WTC11 (cell line): ENCODE results near the gene ZNF827.

ENCODE experiments used
- FOXP1 ChIP-seq: sonication (generic); formaldehyde crosslinking; IDR thresholded peaks from 2 replicates; pipeline ENCODE4 v1.8.0; 2022; ENCODE audit warnings: missing genetic modification reagents, mild to moderate bottlenecking, moderate library complexity, borderline replicate concordance
- IRF2 ChIP-seq: sonication (generic); formaldehyde crosslinking; IDR thresholded peaks from 2 replicates; pipeline ENCODE4 v1.8.0; 2022; ENCODE audit warnings: low read depth, missing genetic modification reagents, borderline replicate concordance
- TF ChIP-seq, protein P1 (sequence below): fragments of 200-600 bp; IDR thresholded peaks from 2 replicates; pipeline ENCODE4 v1.8.0; 2022; ENCODE audit warnings: antibody characterized with exemption
- TF ChIP-seq, protein P2 (sequence below): sonication (generic); formaldehyde crosslinking; IDR thresholded peaks from 2 replicates; pipeline ENCODE4 v1.8.0; 2022; ENCODE audit warnings: mild to moderate bottlenecking, missing genetic modification reagents
- TF ChIP-seq, protein P3 (sequence below): sonication (generic); formaldehyde crosslinking; IDR thresholded peaks from 2 replicates; pipeline ENCODE4 v1.8.0; 2023; ENCODE audit warnings: missing genetic modification reagents
- TF ChIP-seq, protein P4 (sequence below): sonication (generic); formaldehyde crosslinking; IDR thresholded peaks from 2 replicates; pipeline ENCODE4 v1.8.0; 2022; ENCODE audit warnings: mild to moderate bottlenecking, missing genetic modification reagents
- TF ChIP-seq, protein P5 (sequence below): sonication (generic); formaldehyde crosslinking; IDR thresholded peaks from 2 replicates; pipeline ENCODE4 v1.8.1; 2022; ENCODE audit warnings: low read depth, missing genetic modification reagents, borderline replicate concordance

DNA sequence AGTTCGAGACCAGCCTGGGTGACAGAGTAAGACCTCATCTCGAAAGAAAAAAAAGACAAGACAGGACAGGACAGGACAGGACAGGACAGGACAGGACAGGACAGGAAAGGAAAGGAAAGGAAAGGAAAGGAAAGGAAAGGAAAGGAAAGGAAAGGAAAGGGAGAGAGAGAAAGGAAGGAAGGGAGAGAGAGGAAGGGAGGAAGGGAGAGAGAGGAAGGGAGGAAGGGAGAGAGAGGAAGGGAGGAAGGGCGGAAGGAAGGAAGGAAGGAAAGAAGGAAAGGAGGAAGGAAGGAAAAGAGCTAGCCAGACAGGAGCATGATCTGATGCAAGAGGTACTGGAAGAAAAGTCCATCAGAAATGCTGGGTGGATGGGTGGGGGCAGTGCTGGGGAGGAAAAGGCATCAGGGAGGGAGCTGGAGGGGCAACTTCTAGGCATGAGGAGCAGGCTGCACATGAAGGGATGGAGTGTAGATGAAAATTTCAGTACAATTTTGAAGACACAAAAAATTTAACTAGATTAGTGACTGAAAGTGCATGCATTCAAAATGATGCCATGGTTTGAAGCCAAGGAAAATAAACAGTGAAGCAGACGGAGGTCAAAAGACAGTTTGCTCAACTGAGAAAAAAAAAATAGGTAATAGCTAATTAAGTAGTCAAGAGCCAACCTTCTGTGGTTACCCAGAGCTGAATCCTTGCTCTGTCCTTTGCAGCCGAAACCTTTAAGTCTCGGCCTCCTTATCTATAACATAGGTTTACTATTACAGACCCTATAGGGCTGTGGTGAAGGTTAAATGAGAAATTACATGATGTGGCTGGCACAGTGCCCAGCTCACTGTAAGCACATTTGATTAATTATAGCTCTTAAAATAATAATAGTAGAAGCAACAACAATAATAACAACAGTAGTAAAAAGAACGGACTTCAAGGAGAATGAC lies 59.9 kb downstream of the ZNF827 start:
- TF ChIP-seq, protein P1, sequence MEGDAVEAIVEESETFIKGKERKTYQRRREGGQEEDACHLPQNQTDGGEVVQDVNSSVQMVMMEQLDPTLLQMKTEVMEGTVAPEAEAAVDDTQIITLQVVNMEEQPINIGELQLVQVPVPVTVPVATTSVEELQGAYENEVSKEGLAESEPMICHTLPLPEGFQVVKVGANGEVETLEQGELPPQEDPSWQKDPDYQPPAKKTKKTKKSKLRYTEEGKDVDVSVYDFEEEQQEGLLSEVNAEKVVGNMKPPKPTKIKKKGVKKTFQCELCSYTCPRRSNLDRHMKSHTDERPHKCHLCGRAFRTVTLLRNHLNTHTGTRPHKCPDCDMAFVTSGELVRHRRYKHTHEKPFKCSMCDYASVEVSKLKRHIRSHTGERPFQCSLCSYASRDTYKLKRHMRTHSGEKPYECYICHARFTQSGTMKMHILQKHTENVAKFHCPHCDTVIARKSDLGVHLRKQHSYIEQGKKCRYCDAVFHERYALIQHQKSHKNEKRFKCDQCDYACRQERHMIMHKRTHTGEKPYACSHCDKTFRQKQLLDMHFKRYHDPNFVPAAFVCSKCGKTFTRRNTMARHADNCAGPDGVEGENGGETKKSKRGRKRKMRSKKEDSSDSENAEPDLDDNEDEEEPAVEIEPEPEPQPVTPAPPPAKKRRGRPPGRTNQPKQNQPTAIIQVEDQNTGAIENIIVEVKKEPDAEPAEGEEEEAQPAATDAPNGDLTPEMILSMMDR: no peak
- TF ChIP-seq, protein P2, sequence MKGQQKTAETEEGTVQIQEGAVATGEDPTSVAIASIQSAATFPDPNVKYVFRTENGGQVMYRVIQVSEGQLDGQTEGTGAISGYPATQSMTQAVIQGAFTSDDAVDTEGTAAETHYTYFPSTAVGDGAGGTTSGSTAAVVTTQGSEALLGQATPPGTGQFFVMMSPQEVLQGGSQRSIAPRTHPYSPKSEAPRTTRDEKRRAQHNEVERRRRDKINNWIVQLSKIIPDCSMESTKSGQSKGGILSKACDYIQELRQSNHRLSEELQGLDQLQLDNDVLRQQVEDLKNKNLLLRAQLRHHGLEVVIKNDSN: no peak
- TF ChIP-seq IRF2 (CRISPR knock-in tag) (no peak), FOXP1 (CRISPR knock-in tag) (no peak)
- TF ChIP-seq, protein P3, sequence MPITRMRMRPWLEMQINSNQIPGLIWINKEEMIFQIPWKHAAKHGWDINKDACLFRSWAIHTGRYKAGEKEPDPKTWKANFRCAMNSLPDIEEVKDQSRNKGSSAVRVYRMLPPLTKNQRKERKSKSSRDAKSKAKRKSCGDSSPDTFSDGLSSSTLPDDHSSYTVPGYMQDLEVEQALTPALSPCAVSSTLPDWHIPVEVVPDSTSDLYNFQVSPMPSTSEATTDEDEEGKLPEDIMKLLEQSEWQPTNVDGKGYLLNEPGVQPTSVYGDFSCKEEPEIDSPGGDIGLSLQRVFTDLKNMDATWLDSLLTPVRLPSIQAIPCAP (CRISPR knock-in tag): no peak
- TF ChIP-seq, protein P4, sequence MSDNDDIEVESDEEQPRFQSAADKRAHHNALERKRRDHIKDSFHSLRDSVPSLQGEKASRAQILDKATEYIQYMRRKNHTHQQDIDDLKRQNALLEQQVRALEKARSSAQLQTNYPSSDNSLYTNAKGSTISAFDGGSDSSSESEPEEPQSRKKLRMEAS (CRISPR knock-in tag): no peak
- TF ChIP-seq, protein P5, sequence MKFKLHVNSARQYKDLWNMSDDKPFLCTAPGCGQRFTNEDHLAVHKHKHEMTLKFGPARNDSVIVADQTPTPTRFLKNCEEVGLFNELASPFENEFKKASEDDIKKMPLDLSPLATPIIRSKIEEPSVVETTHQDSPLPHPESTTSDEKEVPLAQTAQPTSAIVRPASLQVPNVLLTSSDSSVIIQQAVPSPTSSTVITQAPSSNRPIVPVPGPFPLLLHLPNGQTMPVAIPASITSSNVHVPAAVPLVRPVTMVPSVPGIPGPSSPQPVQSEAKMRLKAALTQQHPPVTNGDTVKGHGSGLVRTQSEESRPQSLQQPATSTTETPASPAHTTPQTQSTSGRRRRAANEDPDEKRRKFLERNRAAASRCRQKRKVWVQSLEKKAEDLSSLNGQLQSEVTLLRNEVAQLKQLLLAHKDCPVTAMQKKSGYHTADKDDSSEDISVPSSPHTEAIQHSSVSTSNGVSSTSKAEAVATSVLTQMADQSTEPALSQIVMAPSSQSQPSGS: no peak
